Measurements from ENCODE around the gene KIF26B. TPM values are rescaled to one million over a fixed set of nuclear protein-coding genes. Genes with fewer than 3 reads are reported as not detected.

Gene KIF26B
- total RNA-seq, 1 experiment from 2014 or later, result 1.2 TPM

DNA sequence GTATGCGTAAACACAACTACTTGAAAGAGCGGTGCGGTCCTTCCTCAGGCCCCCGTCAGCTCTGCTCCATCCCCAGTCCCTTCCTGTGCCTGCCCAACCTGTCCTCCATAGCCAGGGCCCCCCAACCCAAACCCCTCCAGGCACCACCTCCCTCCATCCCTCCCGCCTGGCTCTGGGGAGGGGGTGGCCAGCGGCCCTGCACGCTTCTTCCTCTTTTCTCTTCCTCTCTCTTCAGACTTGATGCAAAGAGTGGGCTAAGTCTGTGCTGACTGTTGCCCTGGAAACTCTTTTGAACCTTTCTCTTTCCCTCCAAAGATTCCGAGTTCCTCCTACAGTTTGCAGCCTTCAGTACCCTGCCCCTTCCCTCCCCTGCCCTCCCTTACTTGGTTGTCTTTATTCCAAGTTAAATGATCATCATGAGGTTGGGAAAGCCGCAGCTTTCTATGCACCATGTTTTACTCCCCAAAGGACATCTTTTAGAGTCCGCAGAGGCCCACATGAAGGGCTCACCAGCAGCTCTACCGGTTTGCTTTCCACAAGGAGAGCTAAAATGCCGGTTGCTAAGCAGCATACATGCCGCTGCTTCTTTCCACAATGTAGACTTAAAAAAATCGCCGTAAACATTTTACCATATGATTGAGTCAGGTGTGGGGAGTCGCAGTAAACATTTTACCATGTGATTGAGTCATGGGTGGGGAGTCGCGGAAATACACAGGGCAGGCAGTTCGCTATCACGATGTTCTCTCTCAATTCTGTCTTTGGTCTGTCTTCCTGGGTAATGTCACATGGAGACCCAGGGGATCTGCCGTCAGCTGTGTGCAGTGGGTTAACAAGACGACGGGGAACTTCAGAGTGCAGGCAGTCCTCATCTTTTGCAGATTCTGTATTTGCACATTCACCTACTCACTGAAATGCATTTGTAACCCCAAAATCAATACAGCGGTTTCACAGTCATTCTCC is 525.3 kb downstream of the KIF26B start:
- CTCF ChIA-PET, result no interaction called here
- H3K4me1 Mint-ChIP-seq, result no peaks in the 10 kb centered on the region
- no peak for ATAC-seq
- H3K36me3 Mint-ChIP-seq, result no peaks in the 10 kb centered on the region
- no peak overlapping the region for H3K4me3 Mint-ChIP-seq
- DNase-seq (ENCODE audit: low spot score), result no peak
- TF ChIP-seq NR3C1 (CRISPR knock-in tag; conservative IDR thresholded peaks at IDR 0.05; ENCODE audit: low read depth) (no peak), RELA (CRISPR knock-in tag; IDR thresholded peaks at IDR 0.05; ENCODE audit: borderline replicate concordance) (no peak), ZNF232 (CRISPR knock-in tag; IDR thresholded peaks at IDR 0.05) (no peak), ZNF317 (CRISPR knock-in tag; IDR thresholded peaks at IDR 0.05; ENCODE audit: borderline replicate concordance, low read depth) (no peak), NFE2L1 (CRISPR knock-in tag; IDR thresholded peaks at IDR 0.05) (no peak), GRHL2 (CRISPR knock-in tag; IDR thresholded peaks at IDR 0.05; ENCODE audit: insufficient replicate concordance, severe bottlenecking) (no peak), TEAD1 (CRISPR knock-in tag; IDR thresholded peaks at IDR 0.05) (no peak), JAZF1 (CRISPR knock-in tag; IDR thresholded peaks at IDR 0.05) (no peak), GABPB1 (CRISPR knock-in tag; IDR thresholded peaks at IDR 0.05) (no peak), ZBTB21 (CRISPR knock-in tag; IDR thresholded peaks at IDR 0.05; ENCODE audit: borderline replicate concordance) (no peak), ZNF671 (CRISPR knock-in tag; IDR thresholded peaks at IDR 0.05) (no peak), ZNF423 (CRISPR knock-in tag; IDR thresholded peaks at IDR 0.05) (no peak), FOXP1 (CRISPR knock-in tag; IDR thresholded peaks at IDR 0.05; ENCODE audit: borderline replicate concordance) (no peak), HMGA2 (CRISPR knock-in tag; IDR thresholded peaks at IDR 0.05) (no peak)
- TF ChIP-seq, protein P1, sequence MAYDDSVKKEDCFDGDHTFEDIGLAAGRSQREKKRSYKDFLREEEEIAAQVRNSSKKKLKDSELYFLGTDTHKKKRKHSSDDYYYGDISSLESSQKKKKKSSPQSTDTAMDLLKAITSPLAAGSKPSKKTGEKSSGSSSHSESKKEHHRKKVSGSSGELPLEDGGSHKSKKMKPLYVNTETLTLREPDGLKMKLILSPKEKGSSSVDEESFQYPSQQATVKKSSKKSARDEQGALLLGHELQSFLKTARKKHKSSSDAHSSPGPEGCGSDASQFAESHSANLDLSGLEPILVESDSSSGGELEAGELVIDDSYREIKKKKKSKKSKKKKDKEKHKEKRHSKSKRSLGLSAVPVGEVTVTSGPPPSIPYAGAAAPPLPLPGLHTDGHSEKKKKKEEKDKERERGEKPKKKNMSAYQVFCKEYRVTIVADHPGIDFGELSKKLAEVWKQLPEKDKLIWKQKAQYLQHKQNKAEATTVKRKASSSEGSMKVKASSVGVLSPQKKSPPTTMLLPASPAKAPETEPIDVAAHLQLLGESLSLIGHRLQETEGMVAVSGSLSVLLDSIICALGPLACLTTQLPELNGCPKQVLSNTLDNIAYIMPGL (CRISPR knock-in tag; IDR thresholded peaks at IDR 0.05), result no peak
- TF ChIP-seq, protein P2, sequence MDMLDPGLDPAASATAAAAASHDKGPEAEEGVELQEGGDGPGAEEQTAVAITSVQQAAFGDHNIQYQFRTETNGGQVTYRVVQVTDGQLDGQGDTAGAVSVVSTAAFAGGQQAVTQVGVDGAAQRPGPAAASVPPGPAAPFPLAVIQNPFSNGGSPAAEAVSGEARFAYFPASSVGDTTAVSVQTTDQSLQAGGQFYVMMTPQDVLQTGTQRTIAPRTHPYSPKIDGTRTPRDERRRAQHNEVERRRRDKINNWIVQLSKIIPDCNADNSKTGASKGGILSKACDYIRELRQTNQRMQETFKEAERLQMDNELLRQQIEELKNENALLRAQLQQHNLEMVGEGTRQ (CRISPR knock-in tag; IDR thresholded peaks at IDR 0.05), result no peak
- TF ChIP-seq, protein P3, sequence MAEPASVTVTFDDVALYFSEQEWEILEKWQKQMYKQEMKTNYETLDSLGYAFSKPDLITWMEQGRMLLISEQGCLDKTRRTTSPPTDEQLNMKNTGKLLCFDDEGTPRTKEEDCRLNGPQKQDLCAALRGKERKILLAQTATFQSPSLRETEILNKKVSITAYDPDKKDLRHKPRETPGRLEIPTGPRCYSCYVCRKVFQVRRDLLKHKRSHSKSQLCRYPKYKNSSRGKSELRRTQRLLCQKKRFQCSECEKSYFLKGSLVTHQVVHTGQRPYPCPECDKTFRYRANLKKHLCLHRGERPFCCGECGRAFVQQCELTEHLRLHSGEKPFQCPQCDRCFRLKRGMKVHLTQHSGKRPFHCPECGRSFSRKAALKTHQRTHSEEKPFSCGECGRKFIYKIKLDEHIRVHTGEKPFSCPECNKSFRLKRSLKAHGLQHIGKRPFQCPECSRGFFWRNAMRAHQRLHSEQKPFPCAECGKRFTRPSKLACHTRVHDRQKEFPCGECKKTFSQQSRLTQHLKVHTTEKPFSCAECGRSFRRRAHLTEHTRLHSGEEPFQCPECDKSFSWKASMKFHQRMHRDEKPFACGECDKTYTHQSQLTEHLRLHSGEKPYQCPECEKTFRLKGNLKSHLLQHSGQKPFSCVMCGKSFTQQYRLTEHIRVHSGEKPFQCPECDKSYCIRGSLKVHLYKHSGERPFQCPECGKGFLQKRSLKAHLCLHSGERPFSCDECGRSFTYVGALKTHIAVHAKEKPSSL (CRISPR knock-in tag; conservative IDR thresholded peaks at IDR 0.05), result no peak
- TF ChIP-seq, protein P4, sequence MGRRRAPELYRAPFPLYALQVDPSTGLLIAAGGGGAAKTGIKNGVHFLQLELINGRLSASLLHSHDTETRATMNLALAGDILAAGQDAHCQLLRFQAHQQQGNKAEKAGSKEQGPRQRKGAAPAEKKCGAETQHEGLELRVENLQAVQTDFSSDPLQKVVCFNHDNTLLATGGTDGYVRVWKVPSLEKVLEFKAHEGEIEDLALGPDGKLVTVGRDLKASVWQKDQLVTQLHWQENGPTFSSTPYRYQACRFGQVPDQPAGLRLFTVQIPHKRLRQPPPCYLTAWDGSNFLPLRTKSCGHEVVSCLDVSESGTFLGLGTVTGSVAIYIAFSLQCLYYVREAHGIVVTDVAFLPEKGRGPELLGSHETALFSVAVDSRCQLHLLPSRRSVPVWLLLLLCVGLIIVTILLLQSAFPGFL (CRISPR knock-in tag; IDR thresholded peaks at IDR 0.05; ENCODE audit: borderline replicate concordance), result no peak
- TF ChIP-seq, protein P5, sequence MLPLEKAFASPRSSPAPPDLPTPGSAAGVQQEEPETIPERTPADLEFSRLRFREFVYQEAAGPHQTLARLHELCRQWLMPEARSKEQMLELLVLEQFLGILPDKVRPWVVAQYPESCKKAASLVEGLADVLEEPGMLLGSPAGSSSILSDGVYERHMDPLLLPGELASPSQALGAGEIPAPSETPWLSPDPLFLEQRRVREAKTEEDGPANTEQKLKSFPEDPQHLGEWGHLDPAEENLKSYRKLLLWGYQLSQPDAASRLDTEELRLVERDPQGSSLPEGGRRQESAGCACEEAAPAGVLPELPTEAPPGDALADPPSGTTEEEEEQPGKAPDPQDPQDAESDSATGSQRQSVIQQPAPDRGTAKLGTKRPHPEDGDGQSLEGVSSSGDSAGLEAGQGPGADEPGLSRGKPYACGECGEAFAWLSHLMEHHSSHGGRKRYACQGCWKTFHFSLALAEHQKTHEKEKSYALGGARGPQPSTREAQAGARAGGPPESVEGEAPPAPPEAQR (CRISPR knock-in tag; IDR thresholded peaks at IDR 0.05), result no peak
- H3K27ac Mint-ChIP-seq, result no peak overlapping the region
- H3K9me3 Mint-ChIP-seq, result no peaks in the 10 kb centered on the region
- POLR2A ChIA-PET, result interaction anchor here (0.6 kb wide), 2 partner anchors 462 to 525 kb away, joined by 3 read pairs; no protein-coding TSS in a partner anchor
- H3K27me3 Mint-ChIP-seq (ENCODE audit: low read depth), result no peaks in the 10 kb centered on the region; the same call in 1 of the 2 replicates
